GM18951 (cell line): ENCODE data around the gene SDSL.

Experiments
- POLR2A ChIP-seq: IDR thresholded peaks from 4 replicates; pipeline ENCODE4 v1.6.1; 2011; ENCODE audit warnings: mild to moderate bottlenecking; ENCODE audit not compliant: insufficient read length, insufficient read depth; ENCODE audit errors: extremely low read depth
- in situ Hi-C: fragments of 300-500 bp; cut with MboI; formaldehyde crosslinking; loops from one replicate; pipeline ENCODE4 v1.12.0; 2022; ENCODE audit warnings: low sequenced_read_pairs, mixed read lengths, inconsistent platforms; ENCODE audit not compliant: unreplicated experiment

SDSL gene

GRCh38 chr12:113437729-113438100 lies 15.5 kb downstream of the SDSL start:
- in situ Hi-C loops = no loop called here
- TF ChIP-seq POLR2A = no peak

GRCh38 chr12:113438523-113439300 lies 16.5 kb downstream of the SDSL start:
- in situ Hi-C loops = no loop called here
- no peak for TF ChIP-seq POLR2A

- in situ Hi-C loops = no loop called here
- TF ChIP-seq POLR2A = no peak
Observed at GRCh38 chr12:113439301-113439597, 17.1 kb downstream of the SDSL start.

- TF ChIP-seq POLR2A = no peak
- in situ Hi-C loops = no loop called here
Observed at GRCh38 chr12:113439606-113440030, 17.4 kb downstream of the SDSL start.

GRCh38 chr12:113440336-113440735 lies 18.2 kb downstream of the SDSL start:
- TF ChIP-seq POLR2A = no peak
- in situ Hi-C loops = no loop called here

- no peak for TF ChIP-seq POLR2A
- in situ Hi-C loops = no loop called here
Observed at GRCh38 chr12:113440947-113441782, 19.0 kb downstream of the SDSL start.

GRCh38 chr12:113443030-113443539 lies 20.9 kb downstream of the SDSL start:
- no peak for TF ChIP-seq POLR2A
- in situ Hi-C loops = no loop called here

GRCh38 chr12:113445544-113446171 lies 23.5 kb downstream of the SDSL start:
- no peak for TF ChIP-seq POLR2A
- in situ Hi-C loops = no loop called here

GRCh38 chr12:113448873-113449272 lies 26.7 kb downstream of the SDSL start:
- TF ChIP-seq POLR2A = no peak
- in situ Hi-C loops = no loop called here

GRCh38 chr12:113449299-113449698 lies 27.1 kb downstream of the SDSL start:
- TF ChIP-seq POLR2A = no peak
- in situ Hi-C loops = no loop called here

GRCh38 chr12:113449839-113450238 lies 27.7 kb downstream of the SDSL start:
- TF ChIP-seq POLR2A = no peak
- in situ Hi-C loops = loop anchor here (25.0 kb wide), 1 partner anchor 462 kb away; no protein-coding TSS in a partner anchor

- in situ Hi-C loops = loop anchor here (25.0 kb wide), 1 partner anchor 460 kb away; no protein-coding TSS in a partner anchor
- TF ChIP-seq POLR2A = no peak
Observed at GRCh38 chr12:113452458-113452857, 30.3 kb downstream of the SDSL start.

- no peak for TF ChIP-seq POLR2A
- in situ Hi-C loops = loop anchor here (25.0 kb wide), 1 partner anchor 459 kb away; no protein-coding TSS in a partner anchor
Observed at GRCh38 chr12:113453330-113453729, 31.1 kb downstream of the SDSL start.
